GM21423 (cell line): ENCODE measurements around the gene NAV3.

Source experiments
- ATAC-seq: cut with Tn5 transposase; IDR thresholded peaks from one replicate; pipeline ENCODE4 v1.9.1; 2021; ENCODE audit warnings: mild to moderate bottlenecking, moderate library complexity; ENCODE audit not compliant: unreplicated experiment

NAV3 gene, protein sequence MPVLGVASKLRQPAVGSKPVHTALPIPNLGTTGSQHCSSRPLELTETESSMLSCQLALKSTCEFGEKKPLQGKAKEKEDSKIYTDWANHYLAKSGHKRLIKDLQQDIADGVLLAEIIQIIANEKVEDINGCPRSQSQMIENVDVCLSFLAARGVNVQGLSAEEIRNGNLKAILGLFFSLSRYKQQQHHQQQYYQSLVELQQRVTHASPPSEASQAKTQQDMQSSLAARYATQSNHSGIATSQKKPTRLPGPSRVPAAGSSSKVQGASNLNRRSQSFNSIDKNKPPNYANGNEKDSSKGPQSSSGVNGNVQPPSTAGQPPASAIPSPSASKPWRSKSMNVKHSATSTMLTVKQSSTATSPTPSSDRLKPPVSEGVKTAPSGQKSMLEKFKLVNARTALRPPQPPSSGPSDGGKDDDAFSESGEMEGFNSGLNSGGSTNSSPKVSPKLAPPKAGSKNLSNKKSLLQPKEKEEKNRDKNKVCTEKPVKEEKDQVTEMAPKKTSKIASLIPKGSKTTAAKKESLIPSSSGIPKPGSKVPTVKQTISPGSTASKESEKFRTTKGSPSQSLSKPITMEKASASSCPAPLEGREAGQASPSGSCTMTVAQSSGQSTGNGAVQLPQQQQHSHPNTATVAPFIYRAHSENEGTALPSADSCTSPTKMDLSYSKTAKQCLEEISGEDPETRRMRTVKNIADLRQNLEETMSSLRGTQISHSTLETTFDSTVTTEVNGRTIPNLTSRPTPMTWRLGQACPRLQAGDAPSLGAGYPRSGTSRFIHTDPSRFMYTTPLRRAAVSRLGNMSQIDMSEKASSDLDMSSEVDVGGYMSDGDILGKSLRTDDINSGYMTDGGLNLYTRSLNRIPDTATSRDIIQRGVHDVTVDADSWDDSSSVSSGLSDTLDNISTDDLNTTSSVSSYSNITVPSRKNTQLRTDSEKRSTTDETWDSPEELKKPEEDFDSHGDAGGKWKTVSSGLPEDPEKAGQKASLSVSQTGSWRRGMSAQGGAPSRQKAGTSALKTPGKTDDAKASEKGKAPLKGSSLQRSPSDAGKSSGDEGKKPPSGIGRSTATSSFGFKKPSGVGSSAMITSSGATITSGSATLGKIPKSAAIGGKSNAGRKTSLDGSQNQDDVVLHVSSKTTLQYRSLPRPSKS (N-terminal part only)

DNA sequence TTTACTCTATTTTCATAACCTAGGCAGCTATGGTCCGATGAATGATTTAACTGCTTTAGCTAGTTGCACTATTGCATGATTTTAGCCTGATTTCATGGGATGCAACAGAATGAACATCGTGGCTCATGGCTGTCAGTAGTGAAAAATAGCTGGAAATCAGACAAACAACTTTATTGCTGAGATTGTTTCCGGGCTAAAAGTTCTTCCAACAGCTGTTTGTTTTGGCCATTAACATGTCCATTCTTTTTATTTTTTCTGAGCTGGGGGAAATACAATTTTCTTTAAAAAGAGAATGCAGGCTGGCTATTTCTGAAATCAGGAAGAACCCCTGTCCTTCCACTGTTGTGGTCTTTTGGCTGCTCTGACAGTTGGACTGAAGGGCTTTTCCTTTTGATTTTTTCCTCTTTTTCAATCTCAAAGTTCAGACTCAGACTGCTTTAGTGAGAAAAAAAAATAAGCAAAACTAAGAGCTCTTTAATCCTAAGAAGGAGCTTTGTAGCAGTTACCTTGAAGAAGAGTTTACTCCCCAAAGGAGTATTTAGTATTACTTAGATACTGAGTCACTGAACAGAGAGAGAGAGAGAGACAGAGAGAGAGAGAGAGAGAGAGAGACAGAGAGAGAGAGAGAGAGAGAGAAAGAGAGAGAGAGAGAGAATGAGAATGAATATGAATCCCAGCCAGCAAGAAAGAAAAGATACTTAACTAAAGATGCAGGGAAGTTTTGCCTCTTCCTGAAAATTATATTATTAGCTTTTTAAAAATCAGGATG, at the start of gene NAV3:
Gene NAV3 (plus strand): TSS at position 312 of the 769 bp plus-strand sequence. CDS start 568 bp downstream, outside the sequence.
- ATAC-seq, result no peak

- ATAC-seq, result no peak
Measured at GRCh38 chr12:77782034-77782433, 48.7 kb upstream of the NAV3 start.

DNA sequence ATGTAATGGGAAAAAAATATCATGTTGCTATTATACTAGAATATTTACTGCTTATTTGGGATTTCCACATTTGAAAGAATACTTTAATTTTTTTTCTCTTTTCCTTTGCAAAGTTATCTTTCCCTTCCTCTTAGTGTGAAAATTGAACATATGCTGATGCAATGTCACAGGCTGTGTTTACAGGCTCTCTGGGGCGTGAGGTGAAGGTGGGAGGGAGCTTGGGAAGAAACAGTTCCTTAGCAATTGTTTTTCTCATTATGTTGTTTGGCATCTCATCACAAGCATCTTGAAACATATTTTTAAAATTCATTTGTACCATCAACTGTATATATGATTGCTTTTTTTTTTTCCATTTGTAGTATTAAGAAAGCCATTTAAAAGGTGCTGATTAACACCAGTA, 47.9 kb upstream of the NAV3 start:
- ATAC-seq, result no peak

GRCh38 chr12:77785211-77785610, 45.5 kb upstream of the NAV3 start:
- ATAC-seq, result no peak

- ATAC-seq, result no peak
Measured at GRCh38 chr12:77786675-77787074, 44.0 kb upstream of the NAV3 start.

DNA sequence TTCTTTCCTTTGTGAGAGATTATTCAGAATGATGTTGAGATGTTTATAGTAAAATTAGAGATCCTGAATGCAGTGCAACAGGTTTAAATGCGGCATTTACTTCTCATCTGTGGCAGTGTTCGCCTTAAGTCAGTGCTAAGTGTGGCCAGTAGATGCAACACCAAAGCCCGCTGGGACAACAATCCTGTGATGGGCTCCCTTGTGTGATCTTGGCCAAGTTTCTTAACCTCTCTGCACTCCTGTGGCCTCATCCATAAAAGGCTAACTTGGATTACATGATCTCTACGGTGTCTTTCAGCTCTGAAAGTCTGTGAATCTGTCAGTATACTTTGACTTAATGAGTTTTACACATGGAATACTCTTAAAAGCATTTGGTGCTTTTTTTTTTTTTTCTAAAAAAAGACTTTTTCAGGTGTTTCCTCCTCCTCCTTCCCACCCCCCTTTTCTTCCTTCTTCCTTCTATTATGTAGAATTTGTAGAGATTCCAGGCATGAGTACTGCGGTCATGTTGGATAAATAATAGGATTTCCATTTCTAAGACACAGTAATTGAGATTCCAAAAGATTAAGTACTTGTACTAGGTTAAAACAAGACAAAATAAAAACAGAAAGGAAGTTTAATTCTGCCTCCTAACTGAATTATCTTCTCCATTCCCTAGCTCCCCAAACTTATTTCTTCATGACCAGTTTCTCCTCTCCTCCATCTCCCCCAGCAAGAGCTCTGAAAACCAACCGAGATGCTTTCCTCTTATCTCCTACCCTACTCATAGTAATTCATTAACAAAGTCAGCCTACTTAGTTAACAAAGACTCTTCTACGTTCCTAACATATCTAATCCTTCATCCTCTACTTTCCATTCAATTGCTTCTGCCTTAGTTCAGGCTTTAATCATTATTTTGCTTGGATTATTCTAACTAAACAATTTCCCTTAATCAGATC, 42.2 kb upstream of the NAV3 start:
- ATAC-seq, result no peak

DNA sequence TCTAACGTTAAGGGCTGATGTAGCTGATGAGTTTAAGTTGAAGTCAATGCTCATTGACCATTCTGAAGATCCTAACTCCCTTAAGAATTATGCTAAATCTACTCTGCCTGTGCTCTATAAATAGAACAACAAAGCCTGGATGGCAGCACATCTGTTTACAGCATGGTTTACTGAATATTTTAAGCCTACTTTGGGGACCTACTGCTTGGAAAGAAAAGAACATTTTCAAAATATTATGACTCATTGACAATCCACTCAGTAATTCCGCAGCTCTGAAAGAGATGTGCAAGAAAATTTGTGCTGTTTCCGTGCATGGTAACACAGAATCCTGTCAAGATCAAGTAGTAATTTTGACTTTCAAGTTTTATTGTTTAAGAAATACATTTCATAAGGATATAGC, 35.0 kb upstream of the NAV3 start:
- no peak for ATAC-seq

DNA sequence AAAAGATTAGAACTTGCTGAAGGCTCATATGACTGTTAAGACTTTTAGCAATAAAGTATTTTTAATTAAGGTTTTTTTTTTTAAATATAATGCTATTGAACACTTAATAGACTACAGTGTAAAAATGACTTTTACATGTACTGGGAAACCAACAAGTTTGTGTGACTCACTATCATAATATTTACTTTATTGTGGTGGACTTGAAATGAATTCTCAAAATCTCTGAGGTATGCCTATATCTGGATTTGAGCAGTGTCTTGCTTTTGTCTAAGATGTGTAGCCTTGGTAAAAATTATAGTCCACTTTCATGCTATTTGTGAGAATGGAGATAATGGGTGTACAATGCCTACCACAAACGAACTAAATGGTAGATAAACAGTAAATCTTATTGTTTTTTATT, 33.9 kb upstream of the NAV3 start:
- no peak for ATAC-seq

- ATAC-seq, result no peak
Measured at GRCh38 chr12:77800501-77800900, 30.2 kb upstream of the NAV3 start.

DNA sequence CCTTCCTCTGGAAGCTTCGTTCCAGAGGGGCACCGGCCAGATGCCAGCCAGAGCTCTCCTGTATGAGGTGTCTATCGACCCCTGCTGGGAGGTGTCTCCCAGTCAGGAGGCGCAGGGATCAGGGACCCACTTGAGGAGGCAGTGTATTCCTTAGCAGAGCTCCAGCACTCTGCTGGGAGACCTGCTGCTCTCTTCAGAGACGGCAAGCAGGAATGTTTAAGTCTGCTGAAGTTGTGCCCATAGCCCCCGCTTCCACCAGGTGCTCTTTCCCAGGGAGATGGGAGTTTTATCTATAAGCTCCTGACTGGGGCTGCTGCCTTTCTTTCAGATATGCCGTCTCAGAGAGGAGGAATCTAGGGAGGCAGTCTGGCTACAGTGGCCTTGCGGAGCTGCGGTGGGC, 22.2 kb upstream of the NAV3 start:
- no peak for ATAC-seq

GRCh38 chr12:77813558-77813957, 17.1 kb upstream of the NAV3 start:
- no peak for ATAC-seq

DNA sequence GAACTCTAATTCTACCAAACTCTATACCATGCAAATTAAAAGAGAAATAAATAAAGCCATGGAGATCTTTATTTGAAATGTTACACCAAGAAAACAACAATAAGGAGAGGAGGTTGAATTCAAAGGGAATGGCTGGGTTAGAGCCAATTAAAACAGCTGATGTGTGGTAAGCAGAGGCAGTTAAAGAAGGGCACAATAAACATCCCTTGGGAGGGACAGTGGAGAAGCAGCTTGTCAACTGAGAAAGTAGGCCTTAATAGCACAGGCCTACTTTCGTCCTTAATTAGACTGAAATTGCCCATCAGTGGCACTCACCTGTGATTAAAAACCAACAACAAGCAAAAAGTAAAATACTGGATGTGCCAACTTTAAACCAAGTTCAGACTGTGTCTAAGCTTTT, 16.3 kb upstream of the NAV3 start:
- ATAC-seq, result no peak

DNA sequence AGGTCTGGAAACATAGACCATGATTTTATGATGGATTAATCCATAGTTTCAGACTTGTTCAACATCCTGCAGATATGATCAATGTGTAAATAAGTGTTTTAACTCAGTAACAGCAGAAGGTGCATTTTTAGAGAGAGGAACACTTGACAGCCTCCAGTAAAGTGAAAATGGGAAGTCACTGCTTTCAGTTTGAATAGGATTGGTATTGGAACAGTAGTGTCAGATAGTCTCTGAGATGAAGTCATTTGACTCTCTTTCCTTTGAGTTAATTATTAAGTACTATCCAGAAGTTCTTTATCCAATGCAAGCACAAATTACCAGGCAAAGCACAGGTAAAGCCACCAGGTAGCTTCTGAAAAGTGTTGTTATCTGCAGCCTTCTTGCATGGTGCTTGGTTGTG, 14.5 kb upstream of the NAV3 start:
- peak; percentile 96 for ATAC-seq

DNA sequence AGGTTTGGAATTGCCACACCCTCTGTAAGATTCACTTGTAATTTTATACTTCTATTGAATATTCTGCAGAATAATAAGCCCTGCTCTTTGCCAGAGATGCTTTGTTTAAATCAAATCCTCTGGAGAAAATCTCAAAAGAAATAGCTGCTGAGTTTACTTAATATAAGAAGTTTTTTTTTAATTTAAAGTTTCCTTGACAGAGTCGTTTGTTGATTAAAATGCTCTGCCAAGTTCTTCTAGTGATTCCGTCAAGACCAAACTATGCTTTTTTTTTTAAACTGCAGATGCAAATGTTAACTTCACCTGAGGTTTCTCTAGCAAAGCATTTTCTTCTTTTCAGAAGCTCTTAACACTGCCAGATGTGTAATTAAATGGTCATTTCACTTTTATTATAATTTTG, 13.4 kb upstream of the NAV3 start:
- no peak for ATAC-seq

DNA sequence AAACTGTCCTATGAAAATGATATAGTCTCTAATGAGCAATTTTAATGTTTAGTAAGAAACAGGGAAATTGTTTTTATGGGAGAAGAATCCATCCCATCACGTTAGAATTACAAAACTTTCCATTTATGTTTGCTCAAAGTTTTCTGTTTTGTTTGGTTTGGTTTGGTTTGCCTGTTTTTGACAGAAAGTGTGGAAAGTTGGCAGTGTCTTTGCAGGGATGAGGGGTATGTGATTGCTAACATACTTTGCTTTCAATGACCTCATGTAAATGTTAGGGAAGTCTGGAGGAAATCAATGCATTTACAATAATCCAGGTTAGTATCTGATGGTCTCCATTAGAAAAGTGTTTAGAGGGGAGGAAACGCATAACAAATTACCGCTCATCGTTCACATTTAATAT, 12.3 kb upstream of the NAV3 start:
- ATAC-seq, result no peak

- no peak for ATAC-seq
Measured at GRCh38 chr12:77821699-77822203, 8.9 kb upstream of the NAV3 start.

DNA sequence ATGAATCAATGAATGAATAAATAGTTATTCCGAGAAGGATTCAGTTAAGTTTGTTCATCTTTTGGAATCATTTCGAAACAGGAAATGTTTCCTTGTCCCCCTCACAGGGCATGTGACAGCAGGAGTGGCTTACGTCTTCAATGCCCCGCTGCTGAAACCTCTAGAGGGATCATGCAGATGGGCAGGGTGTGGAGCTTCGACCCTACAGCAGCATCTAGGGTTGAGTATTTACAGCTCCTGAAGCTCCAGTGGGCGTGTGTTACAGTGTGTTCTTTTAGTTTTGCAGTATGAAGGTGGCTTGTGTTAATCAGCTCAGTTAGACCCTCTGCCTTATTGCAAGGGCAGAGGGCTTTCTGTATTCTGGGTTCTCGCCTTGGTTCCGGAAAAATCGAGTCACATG, 2.6 kb downstream of the NAV3 start:
- no peak for ATAC-seq

DNA sequence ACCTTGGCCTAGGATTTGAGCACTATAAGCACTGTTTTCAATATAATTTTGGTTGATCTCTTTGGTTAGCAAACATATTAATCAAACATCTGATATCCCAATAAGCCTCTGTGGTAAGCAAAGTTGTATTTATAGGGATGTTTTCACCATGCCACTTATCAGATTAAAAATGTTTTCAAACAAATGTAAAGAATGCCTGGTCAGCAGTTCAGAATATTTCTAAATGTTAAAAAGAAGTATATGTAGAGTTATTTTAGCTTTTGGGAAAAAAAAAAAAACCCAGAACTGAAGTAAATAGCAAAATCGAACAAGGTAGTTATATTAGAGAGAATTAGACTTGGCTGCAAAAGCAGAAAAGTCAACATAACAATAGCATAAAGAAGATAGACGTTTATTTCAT, 3.9 kb downstream of the NAV3 start:
- ATAC-seq, result no peak

- ATAC-seq, result no peak
Measured at GRCh38 chr12:77835969-77836368, 5.3 kb downstream of the NAV3 start.
